ENCODE measurements around the gene LILRB5.
"Not testable (repeated sequence)": the region's sequence is repeated elsewhere in the genome, so short reads cannot be mapped to it uniquely, and the experiment has no call there.

The LILRB5 gene

GRCh38 chr19:54217517-54218247 is 39.4 kb downstream of the LILRB5 start:
- not testable (repeated sequence) for ATAC-seq; H3K4me3 Mint-ChIP-seq; H3K4me1 Mint-ChIP-seq; H3K9me3 Mint-ChIP-seq; DNase-seq (ENCODE audit: low spot score in 2 of 2)
- peaks cover 17% of the 10 kb centered on the region for H3K36me3 Mint-ChIP-seq
- peak overlapping the region; percentile 17 for H3K27ac Mint-ChIP-seq

DNA sequence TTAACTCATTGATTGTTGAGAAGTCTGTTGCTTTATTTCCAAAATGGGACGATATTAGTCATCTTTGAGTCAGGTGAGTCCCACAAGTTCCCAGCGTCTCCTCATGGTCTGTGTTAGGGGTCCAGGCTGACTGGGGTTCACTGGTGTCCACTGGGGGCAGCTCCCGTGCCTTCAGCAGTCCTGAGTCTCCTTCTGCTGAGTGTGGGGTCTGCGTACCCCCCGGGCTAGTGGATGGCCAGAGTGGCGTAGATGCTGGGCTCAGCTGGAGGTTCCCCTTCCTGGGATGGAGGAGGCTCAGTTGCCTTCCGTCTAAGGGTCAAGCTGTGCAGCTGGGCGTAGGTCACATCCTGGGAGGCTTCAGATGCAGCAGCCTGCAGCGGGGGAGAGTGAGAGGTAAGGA is 40.2 kb downstream of the LILRB5 start:
- Mint-ChIP-seq H3K4me1 (peaks cover 5% of the 10 kb centered on the region), H3K27ac (no peak overlapping the region), H3K9me3 (no peaks in the 10 kb centered on the region)

GRCh38 chr19:54214734-54215133 is 42.3 kb downstream of the LILRB5 start:
- DNase-seq (ENCODE audit: low spot score in 2 of 2); H3K4me3 Mint-ChIP-seq; H3K27ac Mint-ChIP-seq; ATAC-seq; H3K9me3 Mint-ChIP-seq: not testable (repeated sequence)
- Mint-ChIP-seq H3K4me1 (peaks cover 18% of the 10 kb centered on the region), H3K36me3 (peaks cover 43% of the 10 kb centered on the region)

More for the DNA sequence above, 40.2 kb downstream of the LILRB5 start:
- ATAC-seq = no peak
- Mint-ChIP-seq H3K36me3 (peaks cover 25% of the 10 kb centered on the region), H3K4me3 (no peak overlapping the region)
- DNase-seq (ENCODE audit: low spot score in 2 of 2) = no peak

- not testable (repeated sequence) for ATAC-seq; H3K27ac Mint-ChIP-seq; H3K4me3 Mint-ChIP-seq; H3K9me3 Mint-ChIP-seq; DNase-seq (ENCODE audit: low spot score in 2 of 2)
- peaks cover 49% of the 10 kb centered on the region for H3K36me3 Mint-ChIP-seq
- H3K4me1 Mint-ChIP-seq = peaks cover 23% of the 10 kb centered on the region
These were observed 42.9 kb downstream of the LILRB5 start for GRCh38 chr19:54214217-54214616.

DNA sequence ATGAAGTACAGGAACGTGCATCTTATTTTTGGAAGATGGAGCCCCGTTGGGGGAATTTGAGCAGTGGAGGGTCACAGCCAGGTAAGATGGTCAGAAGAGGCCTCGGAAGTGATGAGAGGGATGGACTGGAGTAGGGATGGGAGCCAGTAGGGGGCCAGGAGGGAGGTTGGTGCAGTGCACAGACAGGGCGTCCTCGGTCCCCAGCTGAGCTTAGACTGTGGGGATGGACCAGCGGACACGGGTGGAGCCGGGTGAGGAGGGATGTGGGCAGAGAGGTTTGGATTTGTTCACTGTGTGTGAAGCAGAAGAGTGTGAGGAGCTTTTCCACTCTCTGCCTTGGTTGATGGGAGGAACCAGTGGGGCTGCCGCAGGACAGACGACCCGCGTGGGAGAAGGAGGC is 45.8 kb downstream of the LILRB5 start:
- DNase-seq (ENCODE audit: low spot score in 2 of 2) = no peak
- ATAC-seq = no peak
- Mint-ChIP-seq H3K27ac (peak overlapping the region; percentile 73), H3K4me3 (peak overlapping the region; percentile 36), H3K4me1 (peaks cover 53% of the 10 kb centered on the region), H3K36me3 (peaks cover 69% of the 10 kb centered on the region), H3K9me3 (no peaks in the 10 kb centered on the region)

- Mint-ChIP-seq H3K9me3 (no peaks in the 10 kb centered on the region), H3K36me3 (peaks cover 80% of the 10 kb centered on the region), H3K27ac (peak overlapping the region; percentile 90), H3K4me1 (peaks cover 66% of the 10 kb centered on the region), H3K4me3 (peak overlapping the region; percentile 36)
- ATAC-seq (no peak), DNase-seq (ENCODE audit: low spot score in 2 of 2) (no peak)
These were observed 47.1 kb downstream of the LILRB5 start for GRCh38 chr19:54209811-54210494.

GRCh38 chr19:54209058-54209810 is 47.8 kb downstream of the LILRB5 start:
- H3K36me3 Mint-ChIP-seq = peaks cover 87% of the 10 kb centered on the region
- H3K9me3 Mint-ChIP-seq = no peaks in the 10 kb centered on the region
- DNase-seq (ENCODE audit: low spot score in 2 of 2) = peak in 1 of 2 donors; percentile 65
- peak overlapping the region; percentile 36 for H3K4me3 Mint-ChIP-seq
- ATAC-seq = no peak
- H3K27ac Mint-ChIP-seq = peak overlapping the region; percentile 90
- H3K4me1 Mint-ChIP-seq = peaks cover 73% of the 10 kb centered on the region

DNA sequence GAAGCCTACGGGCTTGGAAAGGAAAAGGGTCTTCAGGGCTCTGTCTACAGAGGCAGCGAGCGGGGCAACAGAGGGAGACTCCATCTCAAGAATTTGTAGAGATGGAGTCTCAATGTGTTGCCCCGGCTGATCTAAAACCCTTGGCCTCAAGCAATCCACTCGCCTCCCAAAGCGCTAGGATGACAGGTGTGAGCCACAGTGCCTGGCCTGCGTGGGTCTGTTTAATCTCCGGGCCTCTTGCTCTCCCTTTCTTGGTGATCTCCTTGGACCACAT is 48.4 kb downstream of the LILRB5 start:
- ATAC-seq = no peak
- H3K36me3 Mint-ChIP-seq = peaks cover 93% of the 10 kb centered on the region
- H3K9me3 Mint-ChIP-seq = no peaks in the 10 kb centered on the region
- peaks cover 78% of the 10 kb centered on the region for H3K4me1 Mint-ChIP-seq
- DNase-seq (ENCODE audit: low spot score in 2 of 2) = peak in 1 of 2 donors; percentile 63
- H3K27ac Mint-ChIP-seq = peak overlapping the region; percentile 90
- peak overlapping the region; percentile 88 for H3K4me3 Mint-ChIP-seq

- peak overlapping the region; percentile 88 for H3K4me3 Mint-ChIP-seq
- H3K9me3 Mint-ChIP-seq = no peaks in the 10 kb centered on the region
- peaks cover 97% of the 10 kb centered on the region for H3K36me3 Mint-ChIP-seq
- DNase-seq (ENCODE audit: low spot score in 2 of 2) (peak in 1 of 2 donors; percentile 63), ATAC-seq (no peak)
- H3K27ac Mint-ChIP-seq = peak overlapping the region; percentile 90
- peaks cover 83% of the 10 kb centered on the region for H3K4me1 Mint-ChIP-seq
These were observed 48.9 kb downstream of the LILRB5 start for GRCh38 chr19:54207983-54208783.

DNA sequence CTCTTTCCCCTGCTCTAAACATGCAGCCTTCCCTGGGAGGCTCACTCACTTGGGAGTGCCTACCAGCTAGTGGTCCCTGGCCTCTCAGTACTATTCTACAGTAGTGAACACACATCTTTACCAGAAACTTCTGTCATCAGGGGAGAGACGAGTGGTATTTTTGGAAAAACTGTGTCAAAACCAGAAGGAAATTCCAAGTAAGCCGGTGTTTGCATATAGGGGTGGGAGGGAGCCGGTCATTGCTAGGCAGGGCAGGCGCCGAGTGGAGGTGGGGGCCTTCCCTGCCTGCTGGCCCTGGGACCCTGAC is 49.4 kb downstream of the LILRB5 start:
- DNase-seq (ENCODE audit: low spot score in 2 of 2) = no peak
- Mint-ChIP-seq H3K36me3 (peaks cover 97% of the 10 kb centered on the region), H3K27ac (peak overlapping the region; percentile 90), H3K4me3 (peak overlapping the region; percentile 88), H3K9me3 (no peaks in the 10 kb centered on the region), H3K4me1 (peaks cover 89% of the 10 kb centered on the region)
- no peak for ATAC-seq

DNA sequence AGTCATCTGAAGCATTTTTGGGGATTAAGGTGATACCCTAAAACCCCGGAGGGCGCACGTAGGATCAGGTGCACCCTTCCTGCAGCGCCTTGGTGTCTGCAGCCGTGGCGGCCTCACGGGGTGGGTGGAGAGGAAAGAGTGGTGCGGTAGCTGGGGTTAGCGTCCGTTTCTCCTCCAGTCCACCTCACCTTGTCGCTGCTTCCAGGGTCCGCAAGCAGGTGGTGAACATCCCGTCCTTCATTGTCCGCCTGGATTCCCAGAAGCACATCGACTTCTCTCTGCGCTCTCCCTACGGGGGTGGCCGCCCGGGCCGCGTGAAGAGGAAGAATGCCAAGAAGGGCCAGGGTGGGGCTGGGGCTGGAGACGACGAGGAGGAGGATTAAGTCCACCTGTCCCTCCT is 49.9 kb downstream of the LILRB5 start:
- H3K4me3 Mint-ChIP-seq = peak overlapping the region; percentile 88
- ATAC-seq; DNase-seq (ENCODE audit: low spot score in 2 of 2); H3K9me3 Mint-ChIP-seq: not testable (repeated sequence)
- peaks cover 93% of the 10 kb centered on the region for H3K4me1 Mint-ChIP-seq
- peaks cover 97% of the 10 kb centered on the region for H3K36me3 Mint-ChIP-seq
- peak overlapping the region; percentile 90 for H3K27ac Mint-ChIP-seq

DNA sequence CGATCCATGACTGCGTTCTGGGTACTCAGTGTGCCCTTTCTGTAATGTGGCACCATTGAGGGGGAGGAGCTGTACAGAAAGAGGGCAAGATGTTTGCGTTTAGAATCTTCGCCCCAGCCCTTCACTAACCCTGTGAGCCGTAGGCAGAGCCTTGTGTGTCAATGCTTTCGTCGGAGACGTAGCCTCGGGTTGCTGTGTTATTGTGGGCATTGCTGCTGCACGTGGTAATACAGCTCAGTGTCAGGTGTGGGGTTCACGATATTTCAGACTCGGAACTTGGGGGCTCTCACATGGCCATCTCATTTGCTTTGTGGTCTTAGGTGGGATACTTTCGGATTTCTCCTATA is 50.3 kb downstream of the LILRB5 start:
- H3K36me3 Mint-ChIP-seq = peaks cover 97% of the 10 kb centered on the region
- peak overlapping the region; percentile 88 for H3K4me3 Mint-ChIP-seq
- no peaks in the 10 kb centered on the region for H3K9me3 Mint-ChIP-seq
- H3K4me1 Mint-ChIP-seq = peaks cover 97% of the 10 kb centered on the region
- ATAC-seq (no peak), DNase-seq (ENCODE audit: low spot score in 2 of 2) (no peak)
- H3K27ac Mint-ChIP-seq = peak overlapping the region; percentile 90

- Mint-ChIP-seq H3K9me3 (no peaks in the 10 kb centered on the region), H3K27ac (peak overlapping the region; percentile 90), H3K4me3 (peak overlapping the region; percentile 88), H3K36me3 (peaks cover 98% of the 10 kb centered on the region), H3K4me1 (peaks cover 95% of the 10 kb centered on the region)
- DNase-seq (ENCODE audit: low spot score in 2 of 2) (no peak), ATAC-seq (no peak)
These were observed 50.8 kb downstream of the LILRB5 start for GRCh38 chr19:54206030-54206830.

DNA sequence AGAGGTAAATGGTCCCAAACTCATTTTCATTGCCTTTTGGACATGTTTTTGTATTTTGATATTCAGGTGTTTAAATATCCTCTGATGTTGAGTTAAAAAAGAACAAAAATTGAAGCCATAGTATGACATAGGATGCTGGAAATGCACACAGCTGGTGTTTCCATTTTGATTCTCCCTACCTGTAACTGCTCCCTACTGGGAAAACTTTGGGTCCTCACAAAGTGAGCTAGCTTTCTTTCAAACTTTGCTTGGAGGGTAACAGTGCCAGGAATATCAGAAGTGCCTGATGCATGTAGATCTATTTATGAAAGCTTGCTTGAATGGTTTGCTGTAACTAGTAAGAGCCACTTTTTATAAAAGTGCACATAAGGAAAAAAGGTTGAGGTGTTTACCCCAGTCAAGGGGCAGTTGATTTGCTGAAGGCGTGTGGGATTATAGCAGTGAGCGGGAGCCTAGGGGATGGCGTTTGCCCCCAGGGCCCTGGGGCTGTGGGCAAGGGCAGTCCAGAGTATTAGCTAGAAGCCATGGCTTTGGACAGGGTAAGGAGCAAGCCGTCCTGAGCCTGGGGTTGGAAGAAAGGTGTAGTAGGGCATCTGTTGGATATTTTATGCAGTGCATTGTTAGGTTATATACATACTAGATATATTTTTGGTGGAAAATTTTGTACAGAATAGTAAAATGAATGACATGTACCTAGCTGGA is 52.2 kb downstream of the LILRB5 start:
- Mint-ChIP-seq H3K27ac (peak overlapping the region; percentile 99), H3K4me1 (peaks cover 91% of the 10 kb centered on the region), H3K9me3 (no peaks in the 10 kb centered on the region), H3K4me3 (peak overlapping the region; percentile 88), H3K36me3 (peaks cover 98% of the 10 kb centered on the region)
- DNase-seq (ENCODE audit: low spot score in 2 of 2) (no peak), ATAC-seq (no peak)

Measured in stimulated activated effector memory CD8-positive, alpha-beta T cell treated with anti-CD3 and anti-CD28 coated beads, Interleukin-12 subunit alpha, Interleukin-12 subunit beta, amount 100 ng/mL, for 72 hours (primary cell).